ENCODE results near the gene RBM4.

The RBM4 gene

GRCh38 chr11:66649903-66650302 is 11.4 kb downstream of the RBM4 start:
- DNase-seq (ENCODE audit: insufficient read length, low spot score), result no peak
- peak; percentile 33 for FAIRE-seq

DNA sequence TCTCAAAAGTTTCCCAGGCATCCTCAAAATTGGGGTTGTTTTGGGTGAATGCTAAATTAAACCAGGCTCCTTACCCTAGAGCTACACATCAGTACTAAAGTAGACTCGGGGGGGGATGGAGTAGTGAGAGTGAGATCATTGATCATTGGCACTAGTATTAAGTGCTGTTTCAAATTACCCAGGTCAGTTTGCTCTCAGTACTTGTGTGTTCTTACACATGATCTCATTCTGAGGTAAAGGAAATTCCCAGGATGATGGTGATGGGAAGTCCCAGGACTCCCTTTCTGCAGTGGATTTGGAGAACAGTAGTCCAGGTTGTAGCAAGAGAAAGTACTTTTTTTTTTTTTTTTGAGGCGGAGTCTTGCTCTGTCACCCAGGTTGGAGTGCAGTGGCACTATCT is 12.5 kb downstream of the RBM4 start:
- FAIRE-seq, result no peak
- peak; percentile 24 for DNase-seq (ENCODE audit: insufficient read length, low spot score)

- DNase-seq (ENCODE audit: insufficient read length, low spot score), result no peak
- peak; percentile 72 for FAIRE-seq
These were observed 14.1 kb downstream of the RBM4 start for GRCh38 chr11:66652651-66653050.

GRCh38 chr11:66653123-66653522 is 14.6 kb downstream of the RBM4 start:
- no peak for DNase-seq (ENCODE audit: insufficient read length, low spot score)
- FAIRE-seq, result no peak

GRCh38 chr11:66659763-66660162 is 21.3 kb downstream of the RBM4 start:
- FAIRE-seq (no peak), DNase-seq (ENCODE audit: insufficient read length, low spot score) (no peak)

GRCh38 chr11:66663741-66664296 is 25.3 kb downstream of the RBM4 start:
- DNase-seq (ENCODE audit: insufficient read length, low spot score), result no peak
- no peak for FAIRE-seq

DNA sequence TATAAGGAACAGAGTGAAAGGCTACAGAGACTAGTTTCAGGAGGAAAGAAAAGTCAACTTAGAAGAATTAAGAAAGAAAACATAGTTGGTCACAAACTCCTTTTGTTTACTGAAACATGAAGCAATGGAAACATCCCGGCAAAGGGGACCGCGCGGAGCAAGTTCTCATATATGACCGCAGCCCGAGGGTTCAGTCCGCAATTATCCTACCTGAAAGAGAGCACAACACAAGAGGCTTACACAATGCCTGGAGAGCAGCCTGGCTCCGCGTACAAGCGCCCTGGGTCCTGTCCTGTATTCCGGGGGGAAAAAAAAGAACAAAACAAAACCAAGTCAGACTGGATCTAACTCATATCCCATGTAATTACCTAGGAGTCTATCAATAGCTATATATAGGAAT is 26.9 kb downstream of the RBM4 start:
- no peak for FAIRE-seq

DNA sequence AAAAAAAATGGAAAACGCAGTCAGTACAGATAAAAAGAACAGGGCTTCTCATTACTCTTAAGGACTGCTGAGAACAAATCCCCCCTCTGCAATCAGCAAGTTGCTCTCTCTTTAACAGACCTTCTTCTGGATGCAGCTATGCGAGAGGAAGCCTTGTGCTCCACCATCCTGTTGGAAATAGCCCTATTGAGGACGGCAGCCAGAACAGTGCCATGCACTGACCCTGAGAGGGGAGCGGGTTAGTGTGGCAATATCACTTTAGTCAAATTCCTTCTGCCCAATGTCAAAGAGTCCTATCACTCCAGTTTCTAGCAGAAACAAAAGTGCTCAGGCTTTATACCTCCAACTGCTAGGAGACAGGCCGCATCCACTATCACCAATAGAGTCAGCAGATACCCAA is 32.3 kb downstream of the RBM4 start:
- FAIRE-seq (no peak), DNase-seq (ENCODE audit: insufficient read length, low spot score) (no peak)

More for the DNA sequence above, 26.9 kb downstream of the RBM4 start:
- no peak for DNase-seq (ENCODE audit: insufficient read length, low spot score)

GRCh38 chr11:66674964-66675602 is 36.6 kb downstream of the RBM4 start:
- no peak for DNase-seq (ENCODE audit: insufficient read length, low spot score)
- no peak for FAIRE-seq

- FAIRE-seq, result peak; percentile 75
These were observed 37.9 kb downstream of the RBM4 start for GRCh38 chr11:66676282-66676919.

GRCh38 chr11:66676931-66677598 is 38.6 kb downstream of the RBM4 start:
- DNase-seq (ENCODE audit: insufficient read length, low spot score) (no peak), FAIRE-seq (no peak)

More at GRCh38 chr11:66676282-66676919, 37.9 kb downstream of the RBM4 start:
- no peak for DNase-seq (ENCODE audit: insufficient read length, low spot score)

- peak; percentile 95 for DNase-seq (ENCODE audit: insufficient read length, low spot score)
- peak; percentile 94 for FAIRE-seq
These were observed 39.3 kb downstream of the RBM4 start, which contains the start of gene RBM4B for GRCh38 chr11:66677599-66678375. TSS of gene RBM4B (minus strand) at chr11:66677887. CDS start at chr11:66677079, 808 bp downstream.

DNA sequence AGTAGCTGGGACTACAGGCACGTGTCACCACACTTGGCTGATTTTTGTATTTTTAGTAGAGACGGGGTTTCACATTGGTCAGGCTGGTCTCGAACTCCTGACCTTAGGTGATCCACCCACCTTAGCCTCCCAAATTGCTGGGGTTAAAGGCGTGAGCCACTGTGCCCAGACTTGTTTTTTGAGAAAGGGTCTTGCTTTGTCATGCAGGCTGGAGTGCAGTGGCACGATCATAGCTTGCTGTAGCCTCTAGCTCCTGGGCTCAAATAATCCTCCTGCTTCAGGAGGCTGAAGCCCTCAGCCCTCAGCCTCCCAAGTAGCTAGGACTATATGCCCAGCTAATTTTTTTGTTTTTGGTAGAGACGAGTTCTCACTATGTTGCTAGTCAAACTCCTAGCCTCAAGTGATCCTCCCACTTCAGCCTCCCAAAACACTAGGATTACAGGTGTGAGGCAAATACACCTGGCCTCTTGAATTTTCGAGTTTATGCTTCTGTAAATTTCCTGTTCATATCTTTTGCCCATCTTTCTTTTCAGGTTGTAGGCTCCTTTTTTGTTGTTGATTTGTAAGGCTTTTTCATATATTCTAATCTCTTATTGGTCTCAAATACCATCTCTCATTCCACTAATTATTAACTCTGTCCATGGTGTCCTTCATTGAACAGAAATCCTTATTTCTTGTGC is 42.6 kb downstream of the RBM4 start:
- FAIRE-seq, result no peak

DNA sequence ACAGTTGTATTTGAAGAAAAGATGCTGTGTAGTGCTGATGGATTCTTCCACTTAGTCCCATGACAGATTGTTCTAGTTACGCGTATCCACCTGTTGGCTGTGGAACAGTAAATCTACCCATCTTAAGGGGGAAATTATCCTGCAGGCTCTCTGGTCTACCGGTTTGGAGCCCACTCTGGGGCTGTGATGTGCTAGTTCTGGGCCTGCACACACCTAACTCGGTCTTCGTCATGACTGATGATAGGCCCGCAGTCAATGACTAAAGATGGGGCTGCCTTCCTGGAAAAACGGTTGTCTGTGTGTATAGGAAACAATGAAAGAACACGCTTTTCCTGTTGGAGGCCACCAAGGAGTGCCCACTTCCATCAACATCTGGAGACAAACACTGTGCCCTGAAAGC is 45.4 kb downstream of the RBM4 start:
- FAIRE-seq, result no peak
- no peak for DNase-seq (ENCODE audit: insufficient read length, low spot score)

More for the DNA sequence above, 42.6 kb downstream of the RBM4 start:
- no peak for DNase-seq (ENCODE audit: insufficient read length, low spot score)

- FAIRE-seq, result no peak
- DNase-seq (ENCODE audit: insufficient read length, low spot score), result no peak
These were observed 46.1 kb downstream of the RBM4 start for GRCh38 chr11:66684635-66685034.

DNA sequence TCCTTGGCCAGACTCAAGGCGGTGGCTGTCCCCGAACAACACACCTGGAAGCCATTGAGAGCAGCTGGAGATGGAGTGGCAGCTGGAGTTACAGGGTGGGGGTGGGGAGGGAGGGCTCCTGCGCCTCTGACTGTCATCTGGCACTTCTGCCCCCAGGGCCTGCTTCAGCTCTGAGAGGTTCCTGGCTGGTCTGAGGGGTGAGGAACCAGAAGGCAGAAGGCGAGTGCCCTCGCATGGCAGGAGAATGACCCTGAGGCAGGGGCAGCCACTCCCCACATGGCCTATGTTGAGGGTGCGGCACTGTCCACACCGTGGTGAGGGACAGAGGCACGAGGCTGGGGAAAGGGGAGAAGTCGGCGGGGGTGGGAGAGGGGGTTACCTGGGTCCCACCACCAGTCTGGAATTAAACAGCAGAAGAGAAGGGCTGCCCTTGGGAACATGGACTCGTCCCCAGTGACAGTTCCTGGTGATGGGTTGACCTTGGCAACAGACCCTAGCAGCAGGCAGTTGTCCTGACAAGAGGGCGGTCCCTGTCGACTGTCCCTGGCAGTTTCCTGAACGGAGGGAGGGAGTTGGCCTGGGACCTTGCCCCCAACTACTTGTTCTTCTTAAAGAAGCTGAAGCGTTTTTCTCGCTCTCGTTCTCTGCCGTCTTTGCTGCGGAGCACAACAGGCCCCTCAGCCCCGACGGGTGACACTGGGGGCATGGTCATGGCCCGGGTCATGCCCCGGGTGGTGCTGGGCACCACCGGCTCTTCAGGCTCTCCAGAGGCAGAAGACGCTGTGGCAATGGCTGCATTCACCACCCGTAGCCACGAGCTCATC is 47.0 kb downstream of the RBM4 start:
- DNase-seq (ENCODE audit: insufficient read length, low spot score), result no peak
- FAIRE-seq, result no peak

GRCh38 chr11:66686100-66686785 is 47.7 kb downstream of the RBM4 start:
- FAIRE-seq, result no peak
- no peak for DNase-seq (ENCODE audit: insufficient read length, low spot score)

GRCh38 chr11:66686801-66687750 is 48.6 kb downstream of the RBM4 start:
- FAIRE-seq, result no peak

More at GRCh38 chr11:66686801-66687750, 48.6 kb downstream of the RBM4 start:
- DNase-seq (ENCODE audit: insufficient read length, low spot score), result no peak
